ENCODE data around the gene NRAP.

The NRAP gene

DNA sequence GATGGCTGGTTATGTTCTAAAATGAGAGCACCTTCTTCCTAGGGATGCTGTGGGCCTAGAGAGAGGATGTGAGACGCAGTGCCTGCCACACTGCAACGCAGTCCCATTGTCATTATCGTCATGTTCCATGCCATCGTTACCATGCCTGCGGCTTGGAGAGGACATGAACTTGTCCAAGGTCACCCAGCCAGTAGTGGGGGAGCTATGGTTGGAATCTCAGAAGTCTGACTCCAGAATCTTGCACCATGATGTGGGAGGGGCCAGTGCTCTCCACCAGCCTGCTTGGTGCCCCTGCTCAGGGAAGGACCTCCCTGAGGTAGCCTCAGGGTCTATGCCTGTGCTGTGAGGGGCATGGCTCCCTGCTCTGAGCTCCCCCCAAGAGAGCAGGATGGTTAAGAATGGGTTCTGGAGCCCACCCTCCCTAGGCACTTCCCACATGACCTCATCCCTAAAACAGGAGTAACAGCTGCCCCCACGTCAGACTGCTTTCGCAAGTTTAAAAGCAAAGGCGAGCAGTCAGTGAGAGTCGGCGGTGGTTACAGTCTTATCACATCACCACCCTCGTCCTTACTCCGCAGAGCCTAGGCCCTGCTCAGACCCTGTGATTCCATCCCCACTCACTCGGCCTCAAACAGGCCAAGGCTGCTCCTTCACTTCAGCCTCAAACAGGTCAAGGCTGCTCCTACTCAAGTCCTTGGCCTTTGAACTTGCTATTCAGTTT lies 60.6 kb downstream of the NRAP start:
- no peak overlapping the region for H3K4me3 ChIP-seq (replicated peaks; ENCODE audit: low read depth, low read length)
- no peak for DNase-seq (ENCODE audit: extremely low read depth, insufficient read length)
- TF ChIP-seq, protein P1, sequence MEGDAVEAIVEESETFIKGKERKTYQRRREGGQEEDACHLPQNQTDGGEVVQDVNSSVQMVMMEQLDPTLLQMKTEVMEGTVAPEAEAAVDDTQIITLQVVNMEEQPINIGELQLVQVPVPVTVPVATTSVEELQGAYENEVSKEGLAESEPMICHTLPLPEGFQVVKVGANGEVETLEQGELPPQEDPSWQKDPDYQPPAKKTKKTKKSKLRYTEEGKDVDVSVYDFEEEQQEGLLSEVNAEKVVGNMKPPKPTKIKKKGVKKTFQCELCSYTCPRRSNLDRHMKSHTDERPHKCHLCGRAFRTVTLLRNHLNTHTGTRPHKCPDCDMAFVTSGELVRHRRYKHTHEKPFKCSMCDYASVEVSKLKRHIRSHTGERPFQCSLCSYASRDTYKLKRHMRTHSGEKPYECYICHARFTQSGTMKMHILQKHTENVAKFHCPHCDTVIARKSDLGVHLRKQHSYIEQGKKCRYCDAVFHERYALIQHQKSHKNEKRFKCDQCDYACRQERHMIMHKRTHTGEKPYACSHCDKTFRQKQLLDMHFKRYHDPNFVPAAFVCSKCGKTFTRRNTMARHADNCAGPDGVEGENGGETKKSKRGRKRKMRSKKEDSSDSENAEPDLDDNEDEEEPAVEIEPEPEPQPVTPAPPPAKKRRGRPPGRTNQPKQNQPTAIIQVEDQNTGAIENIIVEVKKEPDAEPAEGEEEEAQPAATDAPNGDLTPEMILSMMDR (IDR thresholded peaks at IDR 0.05; ENCODE audit: insufficient read depth, low read length, poor library complexity, severe bottlenecking), result no peak
- H3K36me3 ChIP-seq (ENCODE audit: control insufficient read depth, insufficient read depth, low read length), result no peaks in the 10 kb centered on the region
- H3K27me3 ChIP-seq (replicated peaks; ENCODE audit: control insufficient read depth, insufficient read depth, low read length), result no peaks in the 10 kb centered on the region

DNA sequence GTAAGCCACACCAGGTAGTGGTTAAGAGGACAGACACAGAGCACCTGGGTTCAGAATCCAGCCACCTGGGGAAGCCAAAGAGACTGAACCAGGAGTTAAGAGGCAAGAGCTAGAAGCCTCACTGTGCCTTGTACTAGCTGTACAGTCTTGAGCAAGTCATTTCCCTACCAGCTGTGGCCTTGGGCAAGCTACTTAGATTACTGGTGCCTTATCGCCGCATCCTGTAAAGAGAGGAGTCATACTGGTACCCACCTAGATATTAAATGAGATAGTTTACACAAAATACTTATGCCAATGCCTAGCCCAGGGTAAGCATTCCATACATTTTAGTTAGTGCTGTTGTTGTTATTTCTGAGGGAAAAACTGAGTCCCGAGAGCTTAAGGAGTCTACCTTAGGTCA lies 63.3 kb downstream of the NRAP start:
- DNase-seq (ENCODE audit: extremely low read depth, insufficient read length), result no peak
- no peak overlapping the region for H3K4me3 ChIP-seq (replicated peaks; ENCODE audit: low read depth, low read length)
- no peaks in the 10 kb centered on the region for H3K36me3 ChIP-seq (ENCODE audit: control insufficient read depth, insufficient read depth, low read length)
- peaks cover 1% of the 10 kb centered on the region; the same call in 1 of the 2 replicates for H3K27me3 ChIP-seq (replicated peaks; ENCODE audit: control insufficient read depth, insufficient read depth, low read length)
- TF ChIP-seq, protein P1 (IDR thresholded peaks at IDR 0.05; ENCODE audit: insufficient read depth, low read length, poor library complexity, severe bottlenecking), result no peak

DNA sequence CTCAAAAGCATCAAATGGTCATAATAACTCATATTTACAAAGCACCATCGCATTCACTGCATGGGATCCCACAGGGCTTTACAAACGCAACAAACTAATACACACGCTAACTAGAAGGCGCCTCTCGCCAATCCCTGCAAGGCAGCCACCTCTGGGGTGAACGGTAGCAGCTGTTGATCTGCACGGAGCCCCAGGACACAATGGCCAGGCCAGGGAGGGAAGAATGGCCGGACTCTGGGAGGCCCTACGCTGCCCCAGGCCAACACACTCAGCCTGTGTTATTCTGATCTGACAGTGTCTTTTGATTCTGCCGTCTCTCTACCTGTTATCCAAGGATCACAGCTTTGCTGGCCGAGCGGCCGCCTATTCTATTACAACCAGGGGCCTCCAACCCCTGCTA lies 69.2 kb downstream of the NRAP start:
- H3K27me3 ChIP-seq (replicated peaks; ENCODE audit: control insufficient read depth, insufficient read depth, low read length), result peaks cover 1% of the 10 kb centered on the region; the same call in 1 of the 2 replicates
- TF ChIP-seq, protein P1 (IDR thresholded peaks at IDR 0.05; ENCODE audit: insufficient read depth, low read length, poor library complexity, severe bottlenecking), result no peak

DNA sequence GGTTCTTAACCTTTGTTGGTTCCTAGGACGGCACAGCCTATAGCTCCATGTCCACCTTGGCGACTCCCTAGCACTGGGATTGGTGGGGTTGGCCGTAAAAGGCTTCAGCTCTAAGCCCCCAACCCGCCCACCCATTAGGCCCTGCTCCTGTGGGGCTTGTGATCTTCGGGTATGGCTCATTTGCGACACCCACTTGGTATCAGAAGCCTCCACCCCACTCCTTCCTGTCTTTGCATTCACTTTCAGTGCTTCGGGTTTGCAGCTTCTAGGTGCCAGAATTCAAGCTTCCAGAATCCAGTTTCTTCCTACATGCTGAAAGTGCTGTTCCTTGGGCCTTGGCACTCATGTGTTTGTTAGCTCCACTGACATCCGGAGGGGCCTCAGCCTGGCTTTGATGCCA lies 71.5 kb downstream of the NRAP start:
- Histone ChIP-seq H3K27me3 (replicated peaks; ENCODE audit: control insufficient read depth, insufficient read depth, low read length) (no peaks in the 10 kb centered on the region; the same call in 1 of the 2 replicates), H3K36me3 (ENCODE audit: control insufficient read depth, insufficient read depth, low read length) (no peaks in the 10 kb centered on the region), H3K4me3 (replicated peaks; ENCODE audit: low read depth, low read length) (no peak overlapping the region)
- TF ChIP-seq, protein P1 (IDR thresholded peaks at IDR 0.05; ENCODE audit: insufficient read depth, low read length, poor library complexity, severe bottlenecking), result no peak
- no peak for DNase-seq (ENCODE audit: extremely low read depth, insufficient read length)

More for the DNA sequence above, 69.2 kb downstream of the NRAP start:
- H3K36me3 ChIP-seq (ENCODE audit: control insufficient read depth, insufficient read depth, low read length), result no peaks in the 10 kb centered on the region
- no peak overlapping the region for H3K4me3 ChIP-seq (replicated peaks; ENCODE audit: low read depth, low read length)
- no peak for DNase-seq (ENCODE audit: extremely low read depth, insufficient read length)

DNA sequence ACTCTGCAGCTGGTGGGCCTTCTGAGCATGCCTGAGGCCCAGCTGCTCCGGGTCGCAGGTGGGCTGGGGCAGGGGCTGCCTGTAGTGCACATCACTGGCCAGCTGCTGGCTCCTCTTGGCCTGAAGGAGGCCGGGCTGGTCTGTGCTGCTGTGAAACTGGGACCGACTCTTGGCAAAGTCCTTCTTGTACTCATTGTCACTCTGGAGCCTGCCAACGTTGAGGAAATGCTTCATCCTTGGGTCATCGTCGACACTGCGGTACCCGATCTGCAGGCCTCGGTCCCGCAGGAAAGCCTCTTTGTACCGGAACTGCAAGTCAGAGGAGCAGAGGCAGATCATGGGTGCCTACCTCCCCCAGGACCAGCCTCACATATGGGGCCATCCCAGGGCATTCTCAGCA lies 73.3 kb downstream of the NRAP start:
- H3K4me3 ChIP-seq (replicated peaks; ENCODE audit: low read depth, low read length), result no peak overlapping the region
- no peaks in the 10 kb centered on the region for H3K27me3 ChIP-seq (replicated peaks; ENCODE audit: control insufficient read depth, insufficient read depth, low read length)
- TF ChIP-seq, protein P1 (IDR thresholded peaks at IDR 0.05; ENCODE audit: insufficient read depth, low read length, poor library complexity, severe bottlenecking), result no peak
- no peaks in the 10 kb centered on the region for H3K36me3 ChIP-seq (ENCODE audit: control insufficient read depth, insufficient read depth, low read length)
- DNase-seq (ENCODE audit: extremely low read depth, insufficient read length), result no peak
